HG03066 (cell line): ENCODE data around the gene SAV1.

Source experiments
- ATAC-seq: cut with Tn5 transposase; IDR thresholded peaks from one replicate; pipeline ENCODE4 v1.9.1; 2021; ENCODE audit warnings: low read depth; ENCODE audit not compliant: unreplicated experiment

SAV1 gene

GRCh38 chr14:50610465-50610864 is 57.6 kb downstream of the SAV1 start:
- no peak for ATAC-seq

DNA sequence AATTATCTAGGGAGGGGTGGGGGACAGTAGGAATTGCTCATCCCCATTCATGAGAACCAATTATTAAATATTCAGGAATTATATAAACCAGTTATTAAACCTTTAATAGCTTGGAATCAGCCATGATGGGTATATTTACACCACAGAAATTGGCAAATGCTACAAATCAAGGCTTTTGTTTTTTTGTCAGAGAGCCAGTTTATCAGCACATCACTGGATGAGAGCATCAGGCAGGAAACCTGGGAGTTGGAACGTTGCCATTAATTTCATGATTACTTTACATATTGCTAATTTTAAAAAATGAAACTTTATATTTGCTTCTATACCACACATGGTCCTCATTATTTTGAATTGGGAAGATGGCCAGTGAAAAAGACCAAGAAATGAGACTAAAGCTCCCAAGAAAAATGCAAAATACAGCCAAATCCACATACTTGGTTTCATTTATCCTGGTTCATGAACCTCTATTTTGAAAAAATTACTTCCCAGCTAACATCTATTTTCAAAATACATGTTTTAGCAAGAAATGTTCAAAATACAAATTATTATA is 59.7 kb downstream of the SAV1 start:
- ATAC-seq: no peak

GRCh38 chr14:50607761-50608160 is 60.3 kb downstream of the SAV1 start:
- ATAC-seq: no peak

DNA sequence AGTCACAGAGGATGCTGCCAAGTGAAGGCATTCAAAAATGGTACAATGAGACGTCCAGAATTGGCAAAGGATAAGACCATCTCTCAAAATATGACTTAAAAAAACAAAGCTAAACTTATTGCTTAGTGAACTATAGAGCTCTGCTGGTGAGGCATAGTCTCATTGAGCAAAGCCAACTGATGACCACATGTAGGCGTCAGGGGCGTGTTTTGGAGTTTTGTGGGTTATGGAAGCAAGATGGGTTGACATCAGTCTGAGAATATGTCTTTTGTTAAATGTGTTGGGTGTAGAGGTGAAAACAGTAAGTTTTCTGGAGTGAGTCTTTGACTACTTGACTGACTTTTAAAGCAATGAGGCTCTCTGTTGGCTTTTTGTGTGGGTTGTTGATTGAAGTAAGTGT is 60.9 kb downstream of the SAV1 start:
- no peak for ATAC-seq

DNA sequence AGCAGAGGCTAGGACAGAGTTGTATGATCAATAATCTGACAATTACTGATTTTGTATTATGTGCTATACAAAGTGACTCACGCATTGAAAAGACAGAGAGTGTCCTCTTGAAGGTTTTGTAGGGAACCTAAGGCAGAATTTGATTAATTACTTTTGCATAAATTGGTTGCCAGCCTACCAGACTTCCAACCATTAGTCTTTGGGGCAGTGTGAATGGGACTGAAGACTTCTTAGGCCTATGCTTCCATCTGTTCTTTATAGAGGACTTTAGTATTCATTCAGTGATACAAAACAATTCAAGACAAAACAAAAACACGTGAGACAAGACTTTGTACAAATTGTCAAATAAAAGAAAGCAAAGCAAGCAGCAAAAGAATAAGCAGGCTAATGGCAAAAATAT is 61.6 kb downstream of the SAV1 start:
- ATAC-seq: no peak

DNA sequence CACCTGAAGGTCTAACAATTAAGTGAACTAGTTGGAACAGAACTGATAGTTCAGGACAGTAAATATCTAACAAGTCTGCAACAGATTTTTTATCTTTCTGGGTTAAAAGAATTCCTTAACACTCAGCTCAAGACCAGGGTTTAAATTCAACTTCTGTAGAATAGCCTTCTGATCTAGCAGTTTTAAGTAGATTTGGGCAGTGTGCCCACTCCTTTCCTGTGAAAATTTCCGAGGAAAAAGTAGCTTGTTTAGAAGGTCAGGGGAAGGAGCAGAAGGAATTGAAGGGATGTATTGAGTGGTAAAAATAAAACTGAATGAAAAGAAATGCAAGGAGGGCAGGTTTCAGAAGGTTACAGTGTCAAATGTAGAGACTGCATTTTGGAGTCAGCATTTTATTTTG is 62.3 kb downstream of the SAV1 start:
- no peak for ATAC-seq

GRCh38 chr14:50603565-50603964 is 64.5 kb downstream of the SAV1 start:
- no peak for ATAC-seq

DNA sequence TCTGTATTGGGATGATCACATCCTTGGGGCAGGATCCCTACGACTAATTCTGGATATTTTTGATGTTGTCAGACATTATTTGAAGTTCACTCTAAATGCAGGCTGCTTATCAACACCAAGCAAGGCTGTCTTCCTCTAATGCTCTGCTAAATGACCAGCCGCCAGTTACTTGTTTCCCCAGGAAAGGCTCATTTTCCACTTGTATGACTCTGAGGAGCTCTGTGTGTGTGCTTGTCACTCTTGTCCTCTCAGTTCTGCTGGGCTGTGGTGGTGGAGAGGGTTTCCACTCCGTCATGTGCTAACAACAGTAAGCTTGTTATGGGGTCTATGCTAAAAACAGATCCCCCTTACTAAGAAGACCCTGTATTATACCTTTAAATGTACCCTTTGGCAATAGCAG is 66.1 kb downstream of the SAV1 start:
- no peak for ATAC-seq

GRCh38 chr14:50601394-50601793 is 66.7 kb downstream of the SAV1 start:
- ATAC-seq: no peak

DNA sequence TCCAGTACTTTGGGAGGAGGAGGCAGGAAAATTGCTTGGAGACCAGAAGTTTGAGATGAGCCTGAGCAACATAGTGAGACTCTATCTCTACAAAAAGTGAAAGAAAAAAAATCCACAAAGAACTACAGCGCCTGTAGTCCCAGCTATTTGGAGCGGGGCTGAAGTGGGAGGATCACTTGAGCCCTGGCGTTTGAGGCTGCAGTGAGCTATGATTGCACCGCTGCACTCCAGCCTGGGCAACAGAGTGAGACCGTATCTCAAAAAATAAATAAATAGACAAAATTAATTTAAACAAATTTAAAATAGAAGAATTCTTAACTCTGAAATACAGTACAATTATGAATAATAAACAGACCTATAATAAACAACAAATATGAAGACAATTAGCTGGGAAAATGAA is 67.3 kb downstream of the SAV1 start:
- no peak for ATAC-seq

- ATAC-seq: no peak
These were observed 68.2 kb downstream of the SAV1 start for GRCh38 chr14:50599700-50600444.

GRCh38 chr14:50598765-50599164 is 69.3 kb downstream of the SAV1 start:
- no peak for ATAC-seq

DNA sequence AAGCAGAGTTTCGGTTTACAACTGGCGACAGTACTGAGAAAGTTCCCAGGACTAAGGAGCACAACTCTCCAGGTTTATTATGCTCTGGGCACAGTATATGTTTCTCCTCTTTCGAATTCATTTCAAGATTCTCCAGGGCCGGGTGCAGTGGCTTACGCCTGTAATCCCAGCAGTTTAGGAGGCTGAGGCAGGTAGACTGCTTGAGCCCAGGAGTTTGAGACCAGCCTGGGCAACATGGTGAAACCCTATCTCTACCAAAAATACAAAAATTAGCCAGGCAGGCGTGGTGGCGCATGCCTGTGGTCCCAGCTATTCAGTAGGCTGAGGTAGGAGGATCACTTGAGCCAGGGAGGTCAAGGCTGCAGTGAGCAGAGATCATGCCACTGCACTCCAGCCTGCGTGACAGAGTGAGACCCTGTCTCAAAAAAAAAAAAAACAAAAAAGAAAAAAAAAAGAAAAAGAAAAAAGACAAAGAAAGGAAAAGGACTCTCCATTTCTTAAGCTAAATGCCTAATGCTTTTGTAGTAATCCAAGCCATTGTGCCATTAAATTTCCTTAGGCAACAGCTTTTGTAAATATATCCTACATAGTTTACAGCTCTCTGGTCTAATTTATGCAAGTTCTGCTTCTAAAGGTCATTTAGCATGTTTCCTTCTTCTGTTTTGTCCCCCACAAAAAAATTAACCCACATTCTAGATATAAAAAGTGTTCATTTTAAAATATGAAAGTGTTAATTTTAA is 73.4 kb downstream of the SAV1 start:
- no peak for ATAC-seq

DNA sequence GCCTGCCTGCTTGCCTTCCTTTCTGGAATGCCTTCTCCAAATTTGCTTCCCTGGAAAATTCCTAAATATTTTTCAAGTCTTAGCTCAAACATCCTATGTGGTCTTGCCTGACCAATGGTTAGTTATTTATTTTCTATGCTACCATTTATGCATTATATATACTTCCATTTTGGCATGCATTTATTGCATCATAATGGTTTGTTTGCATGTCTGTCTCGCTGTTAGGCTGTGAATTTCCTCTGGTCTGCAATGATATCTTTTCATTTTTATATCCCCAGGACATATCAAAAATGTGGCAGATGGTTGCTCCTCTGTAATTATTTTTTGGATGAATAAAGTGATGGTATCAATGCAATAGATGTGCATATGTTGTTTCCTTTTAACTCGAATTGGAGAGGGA is 77.6 kb downstream of the SAV1 start:
- ATAC-seq: no peak
